SK-N-SH (cell line): Measurements from ENCODE around the gene CES3.

Experiments
- CTCF ChIP-seq: fragments of 200-600 bp; sonication (generic); IDR thresholded peaks from 2 replicates; pipeline ENCODE4 v1.6.1; 2017; ENCODE audit warnings: antibody characterized with exemption, mild to moderate bottlenecking, moderate library complexity
- EZH2phosphoT487 ChIP-seq: fragments of 200-600 bp; sonication (generic); IDR thresholded peaks from 2 replicates; pipeline ENCODE4 v1.6.1; 2017; ENCODE audit warnings: low read depth, mixed run types, mild to moderate bottlenecking, antibody characterized with exemption, moderate library complexity, borderline replicate concordance
- JUND ChIP-seq: IDR thresholded peaks from 2 replicates; pipeline ENCODE4 v1.4.0; 2012
- NFIC ChIP-seq: IDR thresholded peaks from 2 replicates; pipeline ENCODE4 v1.4.0; 2012; ENCODE audit warnings: borderline replicate concordance
- RAD21 ChIP-seq: IDR thresholded peaks from 2 replicates; pipeline ENCODE4 v1.6.1; 2012; ENCODE audit warnings: mild to moderate bottlenecking, low read length
- RFX5 ChIP-seq: IDR thresholded peaks from 2 replicates; pipeline ENCODE4 v1.6.1; 2012; ENCODE audit warnings: mild to moderate bottlenecking, improper control_type of control experiment, low read length
- RXRA ChIP-seq: IDR thresholded peaks from 2 replicates; pipeline ENCODE4 v1.4.0; 2012; ENCODE audit warnings: low read depth, mild to moderate bottlenecking, borderline replicate concordance
- SMC3 ChIP-seq: IDR thresholded peaks from 2 replicates; pipeline ENCODE4 v1.6.1; 2012; ENCODE audit warnings: low read depth, low read length, improper control_type of control experiment
- ZBTB33 ChIP-seq: IDR thresholded peaks from 2 replicates; pipeline ENCODE4 v1.4.0; 2012; ENCODE audit warnings: low read depth, borderline replicate concordance

DNA sequence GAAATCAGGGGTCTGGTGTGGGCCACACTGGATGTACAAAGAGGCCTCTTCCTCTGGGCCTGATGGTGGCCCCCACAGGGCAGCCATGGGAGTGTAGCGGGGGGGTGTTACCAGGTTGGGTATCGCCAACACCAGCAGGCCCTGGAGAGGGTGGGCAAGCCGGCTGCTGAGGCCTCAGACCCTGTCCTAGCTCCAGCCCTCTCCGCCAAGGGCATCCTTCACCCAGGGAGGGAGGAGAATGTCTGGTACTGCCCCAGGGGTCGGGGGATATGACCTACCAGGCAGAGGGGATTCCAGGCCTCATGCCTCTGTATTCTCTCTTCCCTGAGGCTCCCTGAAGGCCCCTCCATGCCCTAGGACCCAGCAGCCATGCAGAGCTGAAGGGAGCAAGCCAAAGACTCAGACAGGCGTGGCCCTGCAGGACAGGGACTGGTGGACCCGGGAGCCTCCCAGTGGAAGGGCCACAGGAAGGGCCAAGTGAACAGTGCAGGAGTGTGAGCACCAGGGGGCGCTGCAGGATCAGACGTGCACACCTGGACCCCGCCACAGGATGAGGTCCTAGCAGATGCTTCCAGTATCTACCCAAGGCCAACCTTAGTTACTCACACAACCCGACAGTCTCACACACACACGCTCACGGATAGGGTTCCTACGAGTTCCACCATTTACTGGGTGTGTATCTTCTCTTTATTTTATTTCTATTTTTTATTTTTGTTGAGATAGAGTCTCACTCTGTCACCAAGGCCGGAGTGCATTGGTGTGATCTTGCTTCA lies 16.5 kb downstream of the CES3 start:
- TF ChIP-seq JUND, result no peak
- no peak for TF ChIP-seq ZBTB33
- TF ChIP-seq CTCF, result peak; percentile 93
- peak; percentile 98 for TF ChIP-seq SMC3
- no peak for TF ChIP-seq RFX5
- no peak for TF ChIP-seq NFIC
- no peak for TF ChIP-seq EZH2phosphoT487
- TF ChIP-seq RXRA, result no peak
- TF ChIP-seq RAD21, result peak; percentile 99
